ENCODE results near the gene MEA1.
"Not testable (repeated sequence)": the region's sequence is repeated elsewhere in the genome, so short reads cannot be mapped to it uniquely, and the experiment has no call there.

The MEA1 gene

GRCh38 chr6:43043310-43043709 is 29.6 kb upstream of the MEA1 start:
- H3K27me3 ChIP-seq (ENCODE audit: insufficient read depth, low read length, poor library complexity, severe bottlenecking): no peaks in the 10 kb centered on the region
- TF ChIP-seq CTCF (conservative IDR thresholded peaks at IDR 0.05; ENCODE audit: low read length) (no peak), EZH2phosphoT487 (IDR thresholded peaks at IDR 0.05; ENCODE audit: borderline replicate concordance) (no peak)
- no peaks in the 10 kb centered on the region for H3K9me2 ChIP-seq (replicated peaks; ENCODE audit: low read depth, low read length)
- no peaks in the 10 kb centered on the region for H3K79me2 ChIP-seq (ENCODE audit: insufficient read depth, low read length)
- no peak overlapping the region for H2AFZ ChIP-seq (ENCODE audit: low read length)
- no peaks in the 10 kb centered on the region for H4K20me1 ChIP-seq (ENCODE audit: insufficient read depth, low read length, poor library complexity, severe bottlenecking)
- H3F3A ChIP-seq (ENCODE audit: low read depth): no peaks in the 10 kb centered on the region
- H3K4me3 ChIP-seq (ENCODE audit: low read length, poor library complexity, severe bottlenecking): no peak overlapping the region
- no peaks in the 10 kb centered on the region for H3K4me1 ChIP-seq (ENCODE audit: insufficient read depth, low read length, poor library complexity, severe bottlenecking)
- no peak overlapping the region for H3K4me2 ChIP-seq (ENCODE audit: low read depth, low read length, poor library complexity, severe bottlenecking)
- H3K9me3 ChIP-seq (ENCODE audit: insufficient read depth, low read depth, low read length): no peaks in the 10 kb centered on the region
- H3K36me3 ChIP-seq (ENCODE audit: insufficient read depth, low read length): no peaks in the 10 kb centered on the region; the same call in 1 of the 2 replicates
- H3K9ac ChIP-seq (ENCODE audit: low read depth, low read length, poor library complexity, severe bottlenecking): no peak overlapping the region

GRCh38 chr6:43041475-43041874 is 27.7 kb upstream of the MEA1 start:
- H3F3A ChIP-seq (ENCODE audit: low read depth); H4K20me1 ChIP-seq (ENCODE audit: insufficient read depth, low read length, poor library complexity, severe bottlenecking); H3K9ac ChIP-seq (ENCODE audit: low read depth, low read length, poor library complexity, severe bottlenecking); H3K27me3 ChIP-seq (ENCODE audit: insufficient read depth, low read length, poor library complexity, severe bottlenecking); H3K4me3 ChIP-seq (ENCODE audit: low read length, poor library complexity, severe bottlenecking); H3K9me3 ChIP-seq (ENCODE audit: insufficient read depth, low read depth, low read length); H3K36me3 ChIP-seq (ENCODE audit: insufficient read depth, low read length); H3K9me2 ChIP-seq (replicated peaks; ENCODE audit: low read depth, low read length); H3K79me2 ChIP-seq (ENCODE audit: insufficient read depth, low read length); H2AFZ ChIP-seq (ENCODE audit: low read length); H3K4me2 ChIP-seq (ENCODE audit: low read depth, low read length, poor library complexity, severe bottlenecking); H3K4me1 ChIP-seq (ENCODE audit: insufficient read depth, low read length, poor library complexity, severe bottlenecking): not testable (repeated sequence)

DNA sequence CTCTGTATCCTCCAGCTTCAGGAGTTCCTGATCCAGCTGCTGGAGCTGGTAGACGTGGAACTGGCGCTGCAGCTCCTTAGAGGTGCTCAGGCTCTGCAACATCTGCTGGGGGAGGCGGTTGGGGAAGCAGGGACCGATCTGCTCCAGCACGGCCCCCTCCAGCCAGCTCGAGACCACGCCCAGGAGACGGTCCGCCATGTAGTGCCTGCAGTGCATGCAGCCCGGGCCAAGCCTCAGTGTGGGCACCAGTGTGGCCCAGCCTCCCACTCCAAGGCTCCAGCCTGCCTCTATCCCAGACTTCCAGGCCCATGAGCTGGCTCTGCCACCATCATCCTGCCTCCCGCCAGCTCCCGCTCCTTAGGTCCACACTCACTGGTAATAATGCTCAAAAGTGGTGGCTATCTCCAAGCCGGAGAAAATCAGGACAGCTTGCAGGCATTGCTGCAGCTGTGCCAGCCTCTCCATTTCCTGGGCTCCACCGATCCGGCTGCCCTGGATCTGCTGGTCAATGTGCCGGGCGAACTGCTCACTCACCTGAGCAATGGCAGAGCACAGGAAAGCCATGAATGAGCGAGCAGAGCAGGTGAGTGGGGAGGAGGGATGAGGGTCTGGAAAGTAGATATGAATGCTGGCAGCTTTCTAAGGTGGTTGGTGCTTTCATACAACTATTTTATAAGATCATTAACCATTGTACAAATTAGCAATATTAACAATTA is 27.0 kb upstream of the MEA1 start:
- H3K36me3 ChIP-seq (ENCODE audit: insufficient read depth, low read length): peaks cover 11% of the 10 kb centered on the region; the same call in 1 of the 2 replicates
- H3K4me3 ChIP-seq (ENCODE audit: low read length, poor library complexity, severe bottlenecking): no peak overlapping the region
- H2AFZ ChIP-seq (ENCODE audit: low read length): no peak overlapping the region
- no peaks in the 10 kb centered on the region for H3K9me3 ChIP-seq (ENCODE audit: insufficient read depth, low read depth, low read length)
- H3K27me3 ChIP-seq (ENCODE audit: insufficient read depth, low read length, poor library complexity, severe bottlenecking): no peaks in the 10 kb centered on the region
- no peaks in the 10 kb centered on the region for H3K4me1 ChIP-seq (ENCODE audit: insufficient read depth, low read length, poor library complexity, severe bottlenecking)
- H3K9ac ChIP-seq (ENCODE audit: low read depth, low read length, poor library complexity, severe bottlenecking): no peak overlapping the region
- no peaks in the 10 kb centered on the region for H3K9me2 ChIP-seq (replicated peaks; ENCODE audit: low read depth, low read length)
- no peaks in the 10 kb centered on the region for H3F3A ChIP-seq (ENCODE audit: low read depth)
- no peak for TF ChIP-seq CTCF (conservative IDR thresholded peaks at IDR 0.05; ENCODE audit: low read length)
- no peak for TF ChIP-seq EZH2phosphoT487 (IDR thresholded peaks at IDR 0.05; ENCODE audit: borderline replicate concordance)
- no peaks in the 10 kb centered on the region for H4K20me1 ChIP-seq (ENCODE audit: insufficient read depth, low read length, poor library complexity, severe bottlenecking)
- H3K4me2 ChIP-seq (ENCODE audit: low read depth, low read length, poor library complexity, severe bottlenecking): no peak overlapping the region
- H3K79me2 ChIP-seq (ENCODE audit: insufficient read depth, low read length): no peaks in the 10 kb centered on the region

- no peak overlapping the region for H3K4me3 ChIP-seq (ENCODE audit: low read length, poor library complexity, severe bottlenecking)
- TF ChIP-seq CTCF (conservative IDR thresholded peaks at IDR 0.05; ENCODE audit: low read length) (no peak), EZH2phosphoT487 (IDR thresholded peaks at IDR 0.05; ENCODE audit: borderline replicate concordance) (no peak)
- H4K20me1 ChIP-seq (ENCODE audit: insufficient read depth, low read length, poor library complexity, severe bottlenecking): no peaks in the 10 kb centered on the region
- H3K4me1 ChIP-seq (ENCODE audit: insufficient read depth, low read length, poor library complexity, severe bottlenecking): no peaks in the 10 kb centered on the region
- no peaks in the 10 kb centered on the region for H3K9me3 ChIP-seq (ENCODE audit: insufficient read depth, low read depth, low read length)
- H3K9ac ChIP-seq (ENCODE audit: low read depth, low read length, poor library complexity, severe bottlenecking): no peak overlapping the region
- H3F3A ChIP-seq (ENCODE audit: low read depth): no peaks in the 10 kb centered on the region
- H3K79me2 ChIP-seq (ENCODE audit: insufficient read depth, low read length): no peaks in the 10 kb centered on the region
- H3K4me2 ChIP-seq (ENCODE audit: low read depth, low read length, poor library complexity, severe bottlenecking): no peak overlapping the region
- H3K9me2 ChIP-seq (replicated peaks; ENCODE audit: low read depth, low read length): no peaks in the 10 kb centered on the region
- peaks cover 12% of the 10 kb centered on the region; the same call in 1 of the 2 replicates for H3K36me3 ChIP-seq (ENCODE audit: insufficient read depth, low read length)
- H3K27me3 ChIP-seq (ENCODE audit: insufficient read depth, low read length, poor library complexity, severe bottlenecking): no peaks in the 10 kb centered on the region
- H2AFZ ChIP-seq (ENCODE audit: low read length): no peak overlapping the region
Measured at GRCh38 chr6:43038727-43039126, 25.0 kb upstream of the MEA1 start.
